GM19351 (cell line): Measurements from ENCODE around the gene POU2F3.

Source experiments
- ATAC-seq: cut with Tn5 transposase; IDR thresholded peaks from one replicate; pipeline ENCODE4 v1.9.1; 2021; ENCODE audit warnings: mild to moderate bottlenecking, moderate library complexity; ENCODE audit not compliant: unreplicated experiment

Gene POU2F3

GRCh38 chr11:120210626-120211521, 29.1 kb upstream of the POU2F3 start, which contains the start of gene OAF:
OAF (plus strand) TSS chr11:120211032; CDS start chr11:120211280, 248 bp downstream.
- peak; percentile 79 for ATAC-seq

- no peak for ATAC-seq
Measured at GRCh38 chr11:120211522-120212258, 28.2 kb upstream of the POU2F3 start.

- no peak for ATAC-seq
Measured at GRCh38 chr11:120212259-120212878, 27.6 kb upstream of the POU2F3 start.

- no peak for ATAC-seq
Measured at GRCh38 chr11:120212926-120213325, 27.0 kb upstream of the POU2F3 start.

- no peak for ATAC-seq
Measured at GRCh38 chr11:120214581-120214980, 25.4 kb upstream of the POU2F3 start.

- no peak for ATAC-seq
Measured at GRCh38 chr11:120215634-120216033, 24.3 kb upstream of the POU2F3 start.

- no peak for ATAC-seq
Measured at GRCh38 chr11:120216426-120217102, 23.4 kb upstream of the POU2F3 start.

- ATAC-seq = no peak
Measured at GRCh38 chr11:120217526-120217925, 22.4 kb upstream of the POU2F3 start.

- no peak for ATAC-seq
Measured at GRCh38 chr11:120217941-120218694, 21.8 kb upstream of the POU2F3 start.

GRCh38 chr11:120218695-120219033, 21.3 kb upstream of the POU2F3 start:
- no peak for ATAC-seq

- ATAC-seq = no peak
Measured at GRCh38 chr11:120219232-120219937, 20.6 kb upstream of the POU2F3 start.

GRCh38 chr11:120219938-120220746, 19.8 kb upstream of the POU2F3 start:
- no peak for ATAC-seq

- ATAC-seq = no peak
Measured at GRCh38 chr11:120220747-120221037, 19.2 kb upstream of the POU2F3 start.

- ATAC-seq = no peak
Measured at GRCh38 chr11:120221115-120221752, 18.7 kb upstream of the POU2F3 start.

- ATAC-seq = no peak
Measured at GRCh38 chr11:120222916-120223315, 17.0 kb upstream of the POU2F3 start.

GRCh38 chr11:120223793-120224192, 16.1 kb upstream of the POU2F3 start:
- ATAC-seq = no peak

GRCh38 chr11:120224361-120224760, 15.6 kb upstream of the POU2F3 start:
- ATAC-seq = no peak
